BE2C (cell line): ENCODE data around the gene MYO1E.

Experiments
- DNase-seq: peaks from one replicate; pipeline ENCODE4 v3.0.0-alpha.2; 2020
- H3K27me3 ChIP-seq: fragments of 250-450 bp; sonication (Bioruptor Pico); 2 replicates; pipeline ENCODE4 v1.5.1; 2020; ENCODE audit warnings: mild to moderate bottlenecking
- H3K36me3 ChIP-seq: fragments of 250-450 bp; sonication (Bioruptor Pico); 2 replicates; pipeline ENCODE4 v1.5.1; 2020; ENCODE audit warnings: mild to moderate bottlenecking
- H3K4me1 ChIP-seq: fragments of 250-450 bp; sonication (Bioruptor Pico); 2 replicates; pipeline ENCODE4 v1.5.1; 2020
- H3K4me3 ChIP-seq: 2 replicates; pipeline ENCODE4 v1.5.1; 2011; ENCODE audit warnings: low read depth, low read length
- H3K9me3 ChIP-seq: fragments of 250-450 bp; sonication (Bioruptor Pico); 2 replicates; pipeline ENCODE4 v1.5.1; 2020
- TF ChIP-seq, protein P1 (sequence below): IDR thresholded peaks from 2 replicates; pipeline ENCODE4 v1.5.1; 2012; ENCODE audit warnings: mild to moderate bottlenecking, low read depth, low read length

Gene MYO1E

GRCh38 chr15:59268852-59269407 lies 103.7 kb downstream of the MYO1E start:
- Histone ChIP-seq H3K4me3 (no peak overlapping the region), H3K27me3 (peaks cover 18% of the 10 kb centered on the region), H3K4me1 (no peaks in the 10 kb centered on the region), H3K36me3 (no peaks in the 10 kb centered on the region), H3K9me3 (no peaks in the 10 kb centered on the region)
- TF ChIP-seq, protein P1, sequence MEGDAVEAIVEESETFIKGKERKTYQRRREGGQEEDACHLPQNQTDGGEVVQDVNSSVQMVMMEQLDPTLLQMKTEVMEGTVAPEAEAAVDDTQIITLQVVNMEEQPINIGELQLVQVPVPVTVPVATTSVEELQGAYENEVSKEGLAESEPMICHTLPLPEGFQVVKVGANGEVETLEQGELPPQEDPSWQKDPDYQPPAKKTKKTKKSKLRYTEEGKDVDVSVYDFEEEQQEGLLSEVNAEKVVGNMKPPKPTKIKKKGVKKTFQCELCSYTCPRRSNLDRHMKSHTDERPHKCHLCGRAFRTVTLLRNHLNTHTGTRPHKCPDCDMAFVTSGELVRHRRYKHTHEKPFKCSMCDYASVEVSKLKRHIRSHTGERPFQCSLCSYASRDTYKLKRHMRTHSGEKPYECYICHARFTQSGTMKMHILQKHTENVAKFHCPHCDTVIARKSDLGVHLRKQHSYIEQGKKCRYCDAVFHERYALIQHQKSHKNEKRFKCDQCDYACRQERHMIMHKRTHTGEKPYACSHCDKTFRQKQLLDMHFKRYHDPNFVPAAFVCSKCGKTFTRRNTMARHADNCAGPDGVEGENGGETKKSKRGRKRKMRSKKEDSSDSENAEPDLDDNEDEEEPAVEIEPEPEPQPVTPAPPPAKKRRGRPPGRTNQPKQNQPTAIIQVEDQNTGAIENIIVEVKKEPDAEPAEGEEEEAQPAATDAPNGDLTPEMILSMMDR = no peak
- DNase-seq = no peak

- H3K36me3 ChIP-seq = no peaks in the 10 kb centered on the region
- TF ChIP-seq, protein P1 = no peak
- H3K9me3 ChIP-seq = no peaks in the 10 kb centered on the region
- DNase-seq = no peak
- H3K4me1 ChIP-seq = no peaks in the 10 kb centered on the region
- no peak overlapping the region for H3K4me3 ChIP-seq
- H3K27me3 ChIP-seq = peaks cover 18% of the 10 kb centered on the region
Measured at GRCh38 chr15:59268168-59268851, 104.4 kb downstream of the MYO1E start.

GRCh38 chr15:59266028-59266427 lies 106.6 kb downstream of the MYO1E start:
- Histone ChIP-seq H3K4me1 (no peaks in the 10 kb centered on the region), H3K27me3 (peaks cover 8% of the 10 kb centered on the region), H3K36me3 (no peaks in the 10 kb centered on the region), H3K4me3 (no peak overlapping the region), H3K9me3 (no peaks in the 10 kb centered on the region)
- TF ChIP-seq, protein P1 = no peak
- no peak for DNase-seq

DNA sequence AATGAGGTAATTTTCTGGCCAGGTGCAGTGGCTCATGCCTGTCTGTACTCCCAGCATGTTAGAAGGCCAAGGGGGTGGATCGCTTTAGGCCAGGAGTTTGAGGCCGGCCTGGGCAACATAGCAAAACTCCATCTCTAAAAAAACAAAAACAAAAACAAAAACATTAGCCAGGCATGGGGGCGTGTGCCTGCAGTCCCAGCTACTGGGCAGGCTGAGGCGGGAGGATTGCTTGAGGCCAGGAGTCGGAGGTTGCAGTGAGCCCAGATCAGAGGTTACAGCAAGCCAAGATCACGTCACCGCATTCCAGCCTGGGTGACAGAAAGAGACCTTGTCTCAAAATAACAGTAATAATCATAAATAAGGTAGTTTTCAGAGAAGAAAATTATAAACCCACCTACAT lies 110.4 kb downstream of the MYO1E start:
- Histone ChIP-seq H3K9me3 (no peaks in the 10 kb centered on the region), H3K4me3 (no peak overlapping the region), H3K27me3 (no peaks in the 10 kb centered on the region; the same call in 1 of the 2 replicates), H3K4me1 (no peaks in the 10 kb centered on the region), H3K36me3 (no peaks in the 10 kb centered on the region)
- TF ChIP-seq, protein P1 = no peak
- no peak for DNase-seq

- TF ChIP-seq, protein P1 = no peak
- no peak for DNase-seq
- Histone ChIP-seq H3K4me1 (no peaks in the 10 kb centered on the region), H3K27me3 (no peaks in the 10 kb centered on the region; the same call in 1 of the 2 replicates), H3K9me3 (no peaks in the 10 kb centered on the region), H3K36me3 (no peaks in the 10 kb centered on the region), H3K4me3 (no peak overlapping the region)
Measured at GRCh38 chr15:59260090-59260489, 112.6 kb downstream of the MYO1E start.
